ENCODE results near the gene XPNPEP3. TPM values are rescaled to one million over a fixed set of nuclear protein-coding genes. Genes with fewer than 3 reads are reported as not detected.
A peak's percentile ranks its signal among the peaks of the same experiment; 100 is the strongest.
"Not testable (repeated sequence)": the region's sequence is repeated elsewhere in the genome, so short reads cannot be mapped to it uniquely, and the experiment has no call there.

XPNPEP3 gene
- total RNA-seq, 4 donors from 2014 or later: 18.1 to 21.6 (median 19.3) TPM

GRCh38 chr22:40826984-40827741 lies 29.8 kb upstream of the XPNPEP3 start:
- Histone ChIP-seq H3K4me3 (replicated peaks in 1 of 3) (no peak overlapping the region), H3K27ac (no peak overlapping the region), H3K4me1 (peaks cover 0 to 5% of the 10 kb centered on the region in 2 donors), H3K27me3 (no peaks in the 10 kb centered on the region), H3K9me3 (no peaks in the 10 kb centered on the region), H3K36me3 (peaks cover 33 to 47% of the 10 kb centered on the region in 2 donors)
- intact Hi-C loops (cut with DNase I): no loop called here
- 71 to 75% methylated on average over 7 of the region's 7 CpGs for WGBS, 2 donors
- peak; percentile 55 to 67 for DNase-seq
- no peak for TF ChIP-seq POLR2A (IDR thresholded peaks at IDR 0.05)
- TF ChIP-seq, protein P1, sequence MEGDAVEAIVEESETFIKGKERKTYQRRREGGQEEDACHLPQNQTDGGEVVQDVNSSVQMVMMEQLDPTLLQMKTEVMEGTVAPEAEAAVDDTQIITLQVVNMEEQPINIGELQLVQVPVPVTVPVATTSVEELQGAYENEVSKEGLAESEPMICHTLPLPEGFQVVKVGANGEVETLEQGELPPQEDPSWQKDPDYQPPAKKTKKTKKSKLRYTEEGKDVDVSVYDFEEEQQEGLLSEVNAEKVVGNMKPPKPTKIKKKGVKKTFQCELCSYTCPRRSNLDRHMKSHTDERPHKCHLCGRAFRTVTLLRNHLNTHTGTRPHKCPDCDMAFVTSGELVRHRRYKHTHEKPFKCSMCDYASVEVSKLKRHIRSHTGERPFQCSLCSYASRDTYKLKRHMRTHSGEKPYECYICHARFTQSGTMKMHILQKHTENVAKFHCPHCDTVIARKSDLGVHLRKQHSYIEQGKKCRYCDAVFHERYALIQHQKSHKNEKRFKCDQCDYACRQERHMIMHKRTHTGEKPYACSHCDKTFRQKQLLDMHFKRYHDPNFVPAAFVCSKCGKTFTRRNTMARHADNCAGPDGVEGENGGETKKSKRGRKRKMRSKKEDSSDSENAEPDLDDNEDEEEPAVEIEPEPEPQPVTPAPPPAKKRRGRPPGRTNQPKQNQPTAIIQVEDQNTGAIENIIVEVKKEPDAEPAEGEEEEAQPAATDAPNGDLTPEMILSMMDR (IDR thresholded peaks at IDR 0.05): no peak

GRCh38 chr22:40829131-40829530 lies 27.8 kb upstream of the XPNPEP3 start:
- H3K27me3 ChIP-seq: no peaks in the 10 kb centered on the region
- 93% methylated on average over 6 of the region's 6 CpGs for WGBS, 2 donors
- DNase-seq: no peak
- peaks cover 0 to 5% of the 10 kb centered on the region in 2 donors for H3K4me1 ChIP-seq
- no peak overlapping the region for H3K4me3 ChIP-seq (replicated peaks in 1 of 3)
- H3K36me3 ChIP-seq: peaks cover 44 to 59% of the 10 kb centered on the region in 2 donors
- TF ChIP-seq, protein P1 (IDR thresholded peaks at IDR 0.05): no peak
- TF ChIP-seq POLR2A (IDR thresholded peaks at IDR 0.05): no peak
- no peaks in the 10 kb centered on the region for H3K9me3 ChIP-seq
- intact Hi-C loops (cut with DNase I): no loop called here
- H3K27ac ChIP-seq: no peak overlapping the region

- no peak overlapping the region for H3K4me3 ChIP-seq (replicated peaks in 1 of 3)
- WGBS, 2 donors: 95 to 98% methylated on average over 3 of the region's 3 CpGs
- intact Hi-C loops (cut with DNase I): no loop called here
- no peaks in the 10 kb centered on the region for H3K9me3 ChIP-seq
- no peak overlapping the region for H3K27ac ChIP-seq
- no peaks in the 10 kb centered on the region for H3K27me3 ChIP-seq
- H3K36me3 ChIP-seq: peaks cover 54 to 66% of the 10 kb centered on the region in 2 donors
- no peak for TF ChIP-seq POLR2A (IDR thresholded peaks at IDR 0.05)
- TF ChIP-seq, protein P1 (IDR thresholded peaks at IDR 0.05): no peak
- H3K4me1 ChIP-seq: no peaks in the 10 kb centered on the region
- DNase-seq: no peak
Observed at GRCh38 chr22:40834619-40835018, 22.3 kb upstream of the XPNPEP3 start.

GRCh38 chr22:40838486-40838885 lies 18.5 kb upstream of the XPNPEP3 start:
- TF ChIP-seq, protein P1 (IDR thresholded peaks at IDR 0.05): peak in 1 of 6 experiments; percentile 21
- no peak for TF ChIP-seq POLR2A (IDR thresholded peaks at IDR 0.05)
- DNase-seq: peak; percentile 66 to 74
- H3K27me3 ChIP-seq: no peaks in the 10 kb centered on the region
- 55 to 56% methylated on average over 3 of the region's 3 CpGs for WGBS, 2 donors
- H3K4me3 ChIP-seq (replicated peaks in 1 of 3): no peak overlapping the region
- H3K9me3 ChIP-seq: no peaks in the 10 kb centered on the region
- H3K27ac ChIP-seq: no peak overlapping the region
- peaks cover 42 to 51% of the 10 kb centered on the region in 2 donors for H3K36me3 ChIP-seq
- no peaks in the 10 kb centered on the region for H3K4me1 ChIP-seq
- intact Hi-C loops (cut with DNase I): no loop called here

DNA sequence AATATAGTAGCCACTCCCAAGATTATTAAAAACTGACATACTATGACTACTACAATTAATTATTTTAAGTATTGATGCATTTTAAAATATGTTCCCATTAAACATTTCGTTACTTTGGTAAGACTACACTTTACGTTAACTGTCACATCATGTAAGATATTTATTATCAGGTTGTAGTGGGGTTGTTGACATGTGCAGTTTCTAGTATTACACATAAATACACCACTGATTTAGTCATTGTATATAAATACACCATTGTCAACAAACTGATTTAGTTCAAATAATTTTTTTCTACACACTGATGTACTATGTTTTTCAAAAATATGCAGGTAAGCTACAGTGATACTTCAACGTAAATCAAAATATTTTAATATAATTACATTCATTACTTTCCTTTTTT lies 12.0 kb upstream of the XPNPEP3 start:
- H3K4me1 ChIP-seq: no peaks in the 10 kb centered on the region
- intact Hi-C loops (cut with DNase I): no loop called here
- no peak overlapping the region for H3K27ac ChIP-seq
- peaks cover 48 to 57% of the 10 kb centered on the region in 2 donors for H3K36me3 ChIP-seq
- 98 to 99% methylated on average over 3 of the region's 3 CpGs for WGBS, 2 donors
- H3K27me3 ChIP-seq: no peaks in the 10 kb centered on the region
- no peak overlapping the region for H3K4me3 ChIP-seq (replicated peaks in 1 of 3)
- no peaks in the 10 kb centered on the region for H3K9me3 ChIP-seq
- DNase-seq: no peak
- TF ChIP-seq, protein P1 (IDR thresholded peaks at IDR 0.05): no peak
- no peak for TF ChIP-seq POLR2A (IDR thresholded peaks at IDR 0.05)

DNA sequence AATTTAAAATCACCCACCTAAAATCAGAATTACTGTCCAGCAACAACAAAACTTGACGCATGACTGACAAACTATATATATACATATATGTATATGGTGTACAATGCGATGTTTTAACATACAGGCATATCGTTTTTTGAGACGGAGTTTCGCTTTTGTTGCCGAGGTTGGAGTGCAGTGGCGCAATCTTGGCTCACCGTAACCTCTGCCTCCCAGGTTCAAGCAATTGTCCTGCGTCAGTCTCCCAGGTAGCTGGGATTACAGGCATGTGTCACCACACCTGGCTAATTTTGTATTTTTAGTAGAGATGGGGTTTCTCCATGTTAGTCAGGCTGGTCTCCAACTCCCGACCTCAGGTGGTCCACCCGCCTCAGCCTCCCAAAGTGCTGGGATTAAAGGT lies 11.1 kb upstream of the XPNPEP3 start:
- H3K4me1 ChIP-seq; DNase-seq; H3K9me3 ChIP-seq; intact Hi-C loops (cut with DNase I); H3K27ac ChIP-seq; H3K27me3 ChIP-seq; H3K4me3 ChIP-seq (replicated peaks in 1 of 3): not testable (repeated sequence)
- peaks cover 40 to 56% of the 10 kb centered on the region in 2 donors for H3K36me3 ChIP-seq
- 92 to 94% methylated on average over 11 of the region's 11 CpGs for WGBS, 2 donors
